ENCODE measurements around the gene COL4A2.

Gene COL4A2

GRCh38 chr13:110430391-110431336 lies 123.6 kb downstream of the COL4A2 start:
- in situ Hi-C loops (cut with MboI; ENCODE audit: low sequenced_read_pairs), result no loop called here

GRCh38 chr13:110431425-110432294 lies 124.6 kb downstream of the COL4A2 start:
- in situ Hi-C loops (cut with MboI; ENCODE audit: low sequenced_read_pairs), result no loop called here

DNA sequence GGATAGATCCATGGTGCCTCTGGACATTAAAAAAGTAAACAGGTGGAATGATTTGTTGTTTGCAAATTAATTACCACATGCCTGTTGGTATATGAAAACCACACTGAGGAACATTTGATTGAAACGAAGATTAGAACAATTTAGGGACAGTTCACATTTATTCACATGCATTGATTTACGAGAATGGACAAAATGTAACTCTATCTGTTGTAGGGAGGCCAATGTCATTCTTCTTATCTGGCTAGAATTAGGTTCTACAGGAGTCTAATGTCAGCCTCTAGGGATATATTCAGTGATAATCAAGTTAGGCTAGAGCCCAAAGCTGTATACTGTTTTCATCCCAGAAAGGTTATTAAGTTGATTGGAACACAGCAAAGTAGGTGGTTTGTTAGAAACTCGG lies 125.4 kb downstream of the COL4A2 start:
- in situ Hi-C loops (cut with MboI; ENCODE audit: low sequenced_read_pairs), result no loop called here

GRCh38 chr13:110433014-110433413 lies 125.9 kb downstream of the COL4A2 start:
- in situ Hi-C loops (cut with MboI; ENCODE audit: low sequenced_read_pairs), result no loop called here

DNA sequence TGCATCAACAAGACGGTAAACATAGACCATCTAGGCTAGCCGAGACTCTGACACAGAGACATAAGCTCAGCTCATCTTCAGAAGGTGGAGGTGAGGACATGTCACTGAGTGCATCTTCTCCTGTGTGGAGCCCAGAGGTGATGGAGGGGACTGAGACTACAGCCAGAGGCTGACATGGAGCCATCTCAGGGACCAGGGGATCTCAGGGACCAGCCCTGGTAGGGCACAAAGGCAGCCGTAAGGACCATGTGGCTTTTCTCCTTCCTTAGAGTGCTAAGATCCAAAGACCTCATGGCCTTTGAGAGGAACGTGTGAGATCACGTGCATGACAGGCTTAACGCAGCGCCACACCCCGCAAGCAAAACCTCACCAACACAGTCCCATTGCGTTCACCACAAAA lies 127.5 kb downstream of the COL4A2 start:
- in situ Hi-C loops (cut with MboI; ENCODE audit: low sequenced_read_pairs), result no loop called here

DNA sequence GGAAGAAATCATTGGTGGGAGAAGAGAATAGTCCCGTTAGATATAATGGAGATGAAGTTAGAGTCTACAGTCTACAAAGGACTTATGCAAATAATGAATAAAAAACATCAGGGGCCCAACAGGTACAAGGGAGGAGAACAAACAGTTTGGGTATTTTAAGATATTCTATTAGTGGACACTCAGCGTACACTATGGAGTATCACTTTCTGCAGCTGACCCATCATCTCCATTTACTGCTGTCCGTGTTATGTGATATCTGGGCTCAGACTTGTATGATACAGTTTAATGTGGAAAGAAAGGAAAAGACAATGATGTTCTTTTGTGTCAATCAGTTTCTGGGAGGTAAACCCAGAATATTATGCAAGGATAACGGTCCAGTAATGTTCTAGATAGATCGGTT lies 128.2 kb downstream of the COL4A2 start:
- in situ Hi-C loops (cut with MboI; ENCODE audit: low sequenced_read_pairs), result no loop called here

DNA sequence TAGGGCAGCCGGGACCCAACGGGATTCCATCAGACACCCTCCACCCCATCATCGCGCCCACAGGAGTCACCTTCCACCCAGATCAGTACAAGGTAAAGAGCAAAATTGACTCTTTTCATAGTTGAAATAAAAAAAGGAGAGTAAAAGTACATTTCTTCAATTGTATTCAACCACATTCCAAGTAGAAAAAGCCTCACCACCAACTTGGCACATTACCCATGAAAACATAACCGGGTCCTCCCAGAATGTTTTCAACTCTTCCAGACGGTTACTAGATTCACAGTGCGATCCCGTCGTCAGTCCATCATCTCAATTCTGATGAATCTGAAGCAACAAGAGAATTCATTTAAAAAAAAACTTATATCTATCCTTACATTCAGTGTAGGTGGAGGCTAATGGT lies 129.2 kb downstream of the COL4A2 start:
- in situ Hi-C loops (cut with MboI; ENCODE audit: low sequenced_read_pairs), result no loop called here

DNA sequence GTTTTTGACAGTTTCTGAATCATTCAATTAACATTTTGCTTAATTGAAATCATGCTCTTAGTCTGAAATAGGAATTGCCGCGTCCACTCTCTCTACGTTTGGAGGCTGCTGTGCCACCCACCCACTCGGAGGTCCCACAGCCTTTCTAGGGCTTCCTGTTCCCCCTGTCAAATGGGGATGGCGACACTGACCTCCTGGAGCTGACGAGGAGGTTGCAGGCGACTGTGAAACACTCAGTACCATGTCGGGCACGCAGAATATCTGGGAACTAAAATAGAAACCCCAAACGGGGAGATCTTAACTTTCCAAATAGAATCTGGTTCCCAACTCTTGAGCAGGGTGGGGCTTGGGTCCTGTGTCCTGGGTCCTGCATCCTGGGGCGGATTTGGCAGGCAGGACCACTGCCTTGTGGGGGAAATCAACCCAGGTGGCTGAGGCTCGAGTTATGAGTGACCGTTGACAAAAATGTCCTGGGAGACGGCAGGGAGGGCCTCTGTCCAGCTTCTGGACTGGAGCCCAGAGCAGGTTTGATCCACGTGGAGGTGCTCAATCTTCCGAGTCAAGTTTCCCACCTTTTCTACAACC lies 129.8 kb downstream of the COL4A2 start:
- in situ Hi-C loops (cut with MboI; ENCODE audit: low sequenced_read_pairs), result no loop called here

DNA sequence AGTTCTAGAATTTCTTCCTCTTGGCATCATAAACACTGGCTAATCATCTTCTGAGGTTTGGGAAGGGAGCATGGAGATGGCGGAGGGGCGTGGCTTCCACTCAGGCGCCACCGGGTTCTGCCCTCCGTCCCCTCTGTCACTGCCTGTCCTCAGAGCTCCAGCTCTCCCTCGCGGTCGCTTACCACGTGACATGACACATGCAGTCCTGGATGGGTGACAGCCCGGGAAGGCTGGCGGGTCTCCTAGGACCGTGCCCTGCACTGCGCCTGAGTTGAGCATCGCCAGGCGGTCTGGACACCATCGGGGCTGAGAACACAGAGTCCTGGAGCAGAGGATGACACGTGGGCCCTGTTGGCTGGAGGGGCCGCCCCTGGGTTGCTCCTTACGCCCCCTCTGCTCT lies 131.1 kb downstream of the COL4A2 start:
- in situ Hi-C loops (cut with MboI; ENCODE audit: low sequenced_read_pairs), result no loop called here

- in situ Hi-C loops (cut with MboI; ENCODE audit: low sequenced_read_pairs), result no loop called here
Measured at GRCh38 chr13:110438776-110439175, 131.7 kb downstream of the COL4A2 start.

DNA sequence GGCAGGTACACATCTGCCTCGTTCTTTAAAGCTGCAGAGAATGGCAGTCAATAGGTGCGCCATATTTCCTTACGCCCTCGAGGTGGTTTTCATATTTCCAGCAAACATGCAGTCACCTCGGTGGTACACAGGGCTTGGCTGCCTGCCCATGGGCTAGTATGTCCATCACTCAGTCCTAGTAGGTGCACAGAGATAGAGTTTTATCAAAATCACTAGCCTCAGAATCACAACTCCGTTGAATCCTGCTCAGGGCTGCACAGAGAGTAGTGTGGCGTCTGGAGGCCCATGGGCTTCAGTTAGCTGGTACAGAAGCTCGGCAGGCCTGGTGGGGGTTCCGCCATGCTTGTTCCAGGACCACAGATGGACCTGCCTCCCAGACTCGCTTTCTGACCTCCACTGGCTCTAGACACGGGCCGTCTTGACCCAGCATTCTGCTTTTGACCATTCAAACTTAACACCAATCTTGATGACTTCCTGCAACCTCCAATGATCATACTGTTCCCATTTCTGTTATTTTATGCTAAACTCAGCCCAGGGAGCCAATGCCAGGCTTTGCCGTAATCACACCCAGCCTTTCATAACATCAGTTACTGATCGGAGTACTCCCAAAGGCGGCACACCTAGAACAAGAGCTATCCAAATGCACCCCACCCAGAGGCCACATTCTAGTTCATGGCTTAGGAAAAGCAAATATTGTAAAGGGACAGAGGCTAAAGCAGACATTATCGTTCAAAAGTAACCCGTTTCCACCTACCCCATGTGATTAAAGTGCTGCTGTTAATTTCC lies 134.1 kb downstream of the COL4A2 start:
- in situ Hi-C loops (cut with MboI; ENCODE audit: low sequenced_read_pairs), result no loop called here

DNA sequence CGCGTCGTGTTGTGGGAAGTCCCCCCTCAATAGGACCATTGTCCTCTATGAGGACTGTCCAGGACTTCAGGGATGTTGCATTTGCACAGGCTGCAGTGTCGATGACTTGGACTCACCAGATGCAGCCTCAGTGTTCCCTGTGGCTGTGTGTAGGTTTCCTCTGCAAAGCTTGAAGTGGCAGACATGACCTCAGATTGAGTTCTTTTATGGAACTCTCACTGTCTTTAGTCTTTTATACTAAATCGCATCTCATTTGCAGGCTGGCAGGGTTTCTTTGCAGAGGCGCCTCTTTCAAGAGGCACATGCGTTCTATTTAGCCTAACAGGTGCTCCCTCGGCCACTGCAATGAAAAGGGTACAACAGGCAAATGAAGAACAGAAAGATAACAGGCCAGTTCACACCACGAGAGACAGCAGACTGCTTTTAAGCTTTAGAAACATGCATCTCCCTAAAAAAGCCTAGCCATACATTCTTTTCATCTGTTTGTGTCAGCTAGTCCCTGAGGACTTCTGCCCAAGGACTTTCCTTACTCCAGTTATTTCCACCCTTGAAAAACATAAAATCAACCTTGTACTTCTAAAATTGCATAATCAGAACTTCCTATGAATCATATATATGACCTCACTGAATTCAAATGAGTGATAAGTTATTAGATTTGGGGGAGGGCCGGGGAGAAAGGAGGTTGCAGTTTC lies 136.0 kb downstream of the COL4A2 start:
- in situ Hi-C loops (cut with MboI; ENCODE audit: low sequenced_read_pairs), result no loop called here

DNA sequence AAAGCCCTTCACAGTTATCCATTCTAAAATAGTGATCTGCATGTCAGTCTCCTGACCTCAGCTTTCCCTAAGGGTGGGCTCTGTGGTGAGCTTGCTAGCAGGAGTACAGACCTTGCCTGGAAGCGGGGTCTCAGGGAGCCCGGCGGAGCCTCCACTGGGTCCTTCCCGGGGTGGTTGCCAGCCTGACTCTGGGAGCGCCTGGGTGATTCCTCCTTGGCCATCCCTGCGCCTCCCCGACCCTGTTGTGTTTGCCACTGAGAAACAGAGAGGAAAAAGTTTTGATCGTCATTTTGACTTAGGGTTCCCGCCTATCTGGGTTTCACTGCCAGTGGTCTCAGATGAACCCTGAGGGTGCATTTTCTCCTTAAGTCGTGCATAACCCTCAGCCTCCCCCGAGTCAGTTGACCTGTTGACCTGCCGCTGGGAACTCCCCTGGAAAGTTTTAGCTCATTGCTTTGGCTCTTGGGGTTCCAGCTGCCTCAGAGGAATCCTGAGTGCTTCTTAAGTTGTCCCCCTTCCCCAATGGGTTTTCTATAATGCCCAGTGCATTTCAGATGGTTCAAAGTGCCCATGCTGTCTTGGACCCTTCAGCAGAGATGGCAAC lies 136.6 kb downstream of the COL4A2 start:
- in situ Hi-C loops (cut with MboI; ENCODE audit: low sequenced_read_pairs), result no loop called here

DNA sequence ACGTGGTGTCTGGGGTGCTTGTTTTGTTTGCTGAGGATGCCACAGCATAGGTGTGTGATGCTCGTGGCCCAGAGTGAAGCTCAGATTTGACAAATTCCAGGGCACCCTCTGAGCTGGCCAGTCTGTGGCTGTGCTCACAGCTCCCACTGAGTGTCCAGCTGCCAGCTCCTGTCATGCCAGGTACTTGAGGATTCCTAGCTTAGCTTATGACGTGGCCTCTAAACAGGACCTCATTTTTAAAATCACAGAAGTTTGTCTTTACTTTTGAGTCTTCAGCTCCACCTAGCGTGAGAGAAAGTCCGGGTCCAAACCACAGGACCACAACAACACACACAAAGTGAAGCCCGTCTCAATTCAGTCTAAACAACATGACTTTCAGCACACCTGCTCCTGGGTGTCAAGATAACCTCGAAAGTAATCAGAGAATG lies 137.2 kb downstream of the COL4A2 start:
- in situ Hi-C loops (cut with MboI; ENCODE audit: low sequenced_read_pairs), result no loop called here

DNA sequence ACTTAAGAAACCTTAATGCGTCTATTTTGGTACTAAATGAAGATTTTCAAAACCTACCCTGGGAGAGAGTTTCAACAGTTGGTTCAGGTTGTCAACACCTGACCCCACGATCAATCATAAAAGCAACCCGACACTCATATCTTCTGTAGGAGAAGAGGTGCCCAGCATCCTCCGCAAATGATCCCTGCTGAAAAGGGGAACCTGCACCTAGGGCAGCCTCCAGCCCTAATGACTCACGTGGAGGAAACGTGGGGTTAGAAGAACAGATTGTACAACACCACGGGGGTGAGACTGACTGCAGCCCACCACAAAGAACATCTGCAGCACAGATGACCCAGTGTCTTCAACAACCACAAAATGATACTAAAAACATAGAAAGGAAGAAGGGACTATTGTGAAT lies 138.1 kb downstream of the COL4A2 start:
- in situ Hi-C loops (cut with MboI; ENCODE audit: low sequenced_read_pairs), result no loop called here

GRCh38 chr13:110445722-110446574 lies 138.9 kb downstream of the COL4A2 start:
- in situ Hi-C loops (cut with MboI; ENCODE audit: low sequenced_read_pairs), result no loop called here

GRCh38 chr13:110446575-110446890 lies 139.4 kb downstream of the COL4A2 start:
- in situ Hi-C loops (cut with MboI; ENCODE audit: low sequenced_read_pairs), result no loop called here

GRCh38 chr13:110447058-110447511 lies 140.0 kb downstream of the COL4A2 start:
- in situ Hi-C loops (cut with MboI; ENCODE audit: low sequenced_read_pairs), result no loop called here

DNA sequence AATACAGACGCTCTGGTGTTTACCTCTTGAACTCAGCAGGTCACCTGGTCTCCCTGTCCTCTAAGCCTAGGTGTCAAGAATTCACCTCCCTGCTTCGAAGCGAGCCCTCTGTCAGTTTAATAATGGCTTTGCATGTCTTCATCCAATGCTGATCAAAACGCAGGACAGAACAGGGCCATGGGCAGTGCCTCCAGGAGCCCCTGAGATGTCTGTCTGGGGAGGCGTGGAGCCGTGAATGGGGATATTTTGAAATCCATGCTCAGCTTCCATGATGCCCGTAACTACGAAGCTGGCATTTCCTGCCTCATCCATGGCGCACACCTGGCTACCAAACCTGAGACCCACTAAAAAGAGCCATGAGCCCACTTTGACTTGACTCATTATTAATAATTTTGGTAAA lies 140.7 kb downstream of the COL4A2 start:
- in situ Hi-C loops (cut with MboI; ENCODE audit: low sequenced_read_pairs), result no loop called here

All from HL-60/S4 treated with retinoic acid at 250 ng/mL for 4 days and 3 days (cell line).